GM19351 (cell line): ENCODE results near the gene C1GALT1.
A peak's percentile ranks its signal among the peaks of the same experiment; 100 is the strongest.
"Not testable (repeated sequence)": the region's sequence is repeated elsewhere in the genome, so short reads cannot be mapped to it uniquely, and the experiment has no call there.

Source experiments
- ATAC-seq: cut with Tn5 transposase; IDR thresholded peaks from one replicate; pipeline ENCODE4 v1.9.1; 2021; ENCODE audit warnings: mild to moderate bottlenecking, moderate library complexity; ENCODE audit not compliant: unreplicated experiment

The C1GALT1 gene

GRCh38 chr7:7166318-7166717, 16.0 kb upstream of the C1GALT1 start:
- no peak for ATAC-seq

- no peak for ATAC-seq
Observed at GRCh38 chr7:7169296-7169695, 13.0 kb upstream of the C1GALT1 start.

GRCh38 chr7:7173956-7174632, 8.2 kb upstream of the C1GALT1 start:
- no peak for ATAC-seq

DNA sequence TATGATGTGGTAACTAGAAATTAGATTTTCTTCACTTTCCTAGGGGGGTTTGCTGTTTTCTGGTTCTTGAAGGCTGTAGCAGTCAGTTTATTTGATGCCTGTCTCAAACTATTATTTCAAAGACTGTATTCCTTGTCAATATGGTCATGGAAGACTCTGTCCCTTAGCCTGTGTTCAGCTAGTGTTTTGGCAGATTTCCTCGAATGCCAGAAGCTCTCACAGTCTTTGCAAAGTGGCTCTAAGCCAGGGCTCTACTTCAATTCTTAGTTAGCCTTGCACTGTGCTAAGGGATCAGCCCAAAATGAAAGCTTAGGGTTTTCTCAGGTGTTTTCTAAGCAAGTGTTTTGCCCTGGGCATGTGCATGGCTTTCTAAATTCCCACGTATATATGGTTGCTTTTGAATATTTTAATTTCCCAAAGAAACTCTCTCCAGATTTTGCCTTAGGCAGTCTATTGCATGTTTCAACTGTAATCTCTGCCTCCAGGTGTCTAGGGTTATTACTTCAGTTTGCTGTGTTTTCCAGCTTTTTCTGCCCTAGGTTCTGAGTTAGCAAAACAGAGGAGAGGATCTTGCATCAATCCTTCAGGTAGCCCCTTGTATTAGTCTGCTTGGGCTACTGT, 7.2 kb upstream of the C1GALT1 start:
- no peak for ATAC-seq

- ATAC-seq, result no peak
Observed at GRCh38 chr7:7176406-7177043, 5.8 kb upstream of the C1GALT1 start.

DNA sequence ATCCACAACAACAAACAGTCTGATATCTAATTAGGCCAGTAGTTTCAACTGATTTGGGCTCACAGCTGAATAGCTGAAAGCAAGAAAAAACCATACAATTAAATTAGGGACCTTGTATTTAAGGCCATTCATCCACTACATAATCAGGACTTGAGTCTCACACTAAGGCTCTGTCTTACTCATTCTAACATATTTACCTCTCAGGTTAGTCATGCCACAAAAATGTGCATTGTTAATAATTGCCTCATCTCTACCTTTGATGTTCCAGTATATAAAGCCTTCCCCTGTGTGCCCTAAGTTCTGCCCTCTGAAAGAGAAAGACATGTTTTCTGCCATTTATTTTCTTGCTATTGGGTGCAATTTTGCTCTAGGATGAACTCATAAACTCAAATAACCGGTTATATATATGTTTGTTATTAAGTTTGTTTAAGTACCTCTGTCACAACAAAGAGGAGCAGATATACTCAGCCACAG, 5.3 kb upstream of the C1GALT1 start:
- ATAC-seq, result no peak

DNA sequence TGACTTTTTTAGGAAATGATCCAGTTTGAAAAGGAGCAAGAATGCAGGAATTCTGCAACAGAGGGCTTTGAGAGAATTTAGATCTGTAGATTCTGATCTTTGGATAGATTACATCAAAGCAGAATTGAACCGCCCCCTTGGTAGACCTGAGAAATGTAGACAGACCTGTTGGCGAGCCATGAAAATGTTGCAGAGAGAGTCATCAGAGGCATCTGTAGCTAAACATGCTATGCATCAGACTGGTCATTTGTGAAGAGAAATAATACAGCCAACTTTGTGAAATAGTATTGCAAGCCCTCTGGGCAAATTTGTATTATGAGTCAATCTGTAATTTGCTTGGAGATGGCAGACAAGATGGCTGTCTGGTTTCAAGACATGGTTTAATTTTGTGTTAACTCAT, 4.3 kb upstream of the C1GALT1 start:
- no peak for ATAC-seq

DNA sequence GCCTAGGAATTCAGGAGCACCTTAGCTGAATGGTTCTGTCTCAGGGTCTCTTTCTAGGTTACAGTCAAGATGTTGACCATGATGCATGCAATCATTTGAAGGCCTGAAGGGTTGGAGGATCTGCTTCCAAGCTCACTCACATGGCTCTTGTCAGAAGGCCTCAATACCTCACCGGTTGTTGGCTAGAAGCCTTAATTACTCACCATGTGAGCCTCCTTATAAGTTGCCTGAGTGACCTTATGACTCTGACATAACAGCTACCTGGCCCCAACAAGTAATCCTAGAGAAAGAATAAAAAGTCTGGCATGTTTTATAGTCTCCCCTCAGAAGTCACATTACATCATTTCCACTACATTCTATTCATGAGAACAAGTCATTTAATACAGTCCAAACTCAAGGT, 3.4 kb upstream of the C1GALT1 start:
- no peak for ATAC-seq

GRCh38 chr7:7180725-7181449, 1.5 kb upstream of the C1GALT1 start:
- ATAC-seq, result no peak

GRCh38 chr7:7181519-7182155, 707 bp upstream of the C1GALT1 start:
- peak; percentile 38 for ATAC-seq

DNA sequence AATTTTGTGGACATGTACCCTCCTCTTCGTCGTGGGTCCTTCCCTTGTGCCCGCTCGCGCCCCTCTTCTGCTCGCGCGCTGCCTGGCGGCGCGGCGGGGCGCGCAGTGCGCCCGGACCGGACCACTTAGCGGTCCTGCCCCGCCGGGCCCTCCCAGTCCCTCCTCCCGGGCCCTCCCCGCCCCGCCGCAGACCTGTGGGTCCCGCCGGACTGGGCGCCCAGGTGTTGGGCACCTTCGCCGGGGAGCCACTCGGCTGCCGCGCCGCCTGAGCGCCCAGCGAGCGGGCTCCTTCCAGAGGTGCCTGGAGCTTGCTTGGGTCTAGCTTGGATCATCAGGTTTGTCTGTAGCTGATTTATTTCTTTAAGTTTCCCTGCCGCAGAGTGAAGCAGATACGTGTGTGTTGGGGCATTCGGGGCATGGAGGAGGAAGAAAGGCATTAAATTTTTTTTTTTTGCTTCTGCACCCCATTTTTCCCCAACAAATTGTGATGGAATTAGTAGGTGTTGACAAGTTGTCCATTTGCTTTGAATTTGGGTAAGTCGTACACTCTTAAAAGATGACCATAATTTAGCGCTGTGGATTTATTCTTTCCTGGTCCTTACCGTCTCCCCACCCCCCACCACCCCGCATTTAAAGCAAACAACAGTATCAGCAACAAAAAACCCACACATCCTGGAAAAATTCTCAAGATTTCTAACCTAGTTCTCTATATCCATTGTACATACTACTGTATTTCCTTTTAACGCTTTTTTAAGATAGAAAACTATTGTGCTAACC, 905 bp downstream of the C1GALT1 start:
- peak; percentile 25 for ATAC-seq

DNA sequence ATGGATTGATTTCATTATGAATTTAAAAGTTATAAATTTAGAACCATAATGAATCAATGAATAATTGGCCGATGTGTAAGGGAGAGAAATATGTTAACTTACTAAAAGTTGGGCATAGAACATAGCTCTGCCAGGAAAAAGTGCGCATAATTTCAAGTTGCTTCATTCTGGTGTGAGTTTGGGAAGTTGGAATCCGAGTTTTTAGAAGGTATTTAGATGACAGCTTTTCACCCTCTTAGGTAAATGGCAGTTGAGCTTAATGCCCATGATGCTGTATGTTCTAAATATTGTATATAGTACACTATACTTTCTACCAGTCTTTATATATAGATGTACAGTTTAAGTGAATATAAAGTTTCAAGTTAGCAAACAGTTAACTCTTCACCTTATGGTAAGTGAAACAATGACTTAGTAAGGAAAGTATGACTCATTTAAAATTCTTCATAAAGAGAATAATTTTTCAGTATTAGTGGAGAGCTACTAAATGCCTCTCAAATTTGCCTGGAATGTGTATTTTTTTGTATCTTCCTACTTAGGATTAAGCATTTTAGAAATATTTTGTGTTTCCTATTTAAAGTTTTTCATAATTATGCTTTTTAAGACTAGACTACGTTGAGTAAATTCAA, 1.6 kb downstream of the C1GALT1 start:
- ATAC-seq, result no peak

GRCh38 chr7:7185371-7185989, 3.1 kb downstream of the C1GALT1 start:
- no peak for ATAC-seq

- no peak for ATAC-seq
Observed at GRCh38 chr7:7188091-7188490, 5.7 kb downstream of the C1GALT1 start.

DNA sequence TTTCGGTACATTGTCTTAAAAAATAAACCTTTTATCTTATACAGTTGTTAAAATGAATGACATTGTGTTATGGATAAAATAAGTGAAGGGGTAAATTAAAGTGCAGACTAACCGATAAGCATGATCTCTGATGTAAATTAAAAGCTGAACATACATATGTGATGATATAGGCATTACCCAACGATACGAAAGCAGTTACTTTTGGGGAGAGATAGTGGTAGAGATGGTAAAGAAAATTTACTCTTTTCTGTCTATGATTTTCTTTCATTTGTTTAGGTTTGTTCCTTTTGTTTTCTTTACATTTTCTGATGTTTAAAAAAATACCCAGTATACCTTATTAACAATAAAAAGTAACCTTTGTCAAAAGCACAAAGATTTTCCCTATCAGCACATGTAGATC, 6.4 kb downstream of the C1GALT1 start:
- ATAC-seq, result no peak

DNA sequence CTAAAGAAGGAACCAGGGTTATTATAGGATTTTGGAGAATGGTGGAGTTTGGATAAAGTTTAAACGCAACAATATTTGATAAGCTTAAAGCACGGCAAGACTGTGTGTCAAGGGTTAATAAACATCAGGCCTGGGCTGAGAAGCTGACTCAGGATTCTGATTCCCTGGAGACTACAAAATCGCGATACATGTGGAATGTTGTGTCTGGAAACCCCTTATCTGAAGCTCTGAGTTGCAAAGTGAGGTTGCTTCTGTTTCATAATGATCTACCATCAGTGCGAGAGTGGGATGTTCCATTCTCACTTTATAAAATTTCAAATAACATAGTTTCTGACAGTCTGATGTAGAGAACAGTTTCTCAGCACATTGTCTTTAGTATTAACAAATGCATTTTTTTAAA, 7.8 kb downstream of the C1GALT1 start:
- no peak for ATAC-seq

DNA sequence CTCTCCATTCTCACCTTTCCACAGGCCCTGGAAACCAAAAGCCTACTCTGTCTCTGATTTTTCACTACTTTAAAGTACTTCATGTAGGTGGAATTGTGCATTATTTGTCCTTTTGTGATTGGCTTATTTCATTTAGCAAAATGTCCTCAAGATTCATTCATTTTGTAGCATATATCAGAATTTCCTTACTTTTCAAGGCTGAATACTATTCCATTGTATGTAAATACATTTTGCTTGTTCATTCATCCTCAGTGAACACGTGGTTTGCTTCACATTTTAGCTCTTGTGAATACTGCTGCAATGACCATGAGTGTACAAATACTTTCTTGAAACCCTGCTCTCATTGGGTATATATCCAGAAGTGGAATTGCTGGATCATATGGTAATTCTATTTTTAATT, 8.8 kb downstream of the C1GALT1 start:
- ATAC-seq, result no peak

DNA sequence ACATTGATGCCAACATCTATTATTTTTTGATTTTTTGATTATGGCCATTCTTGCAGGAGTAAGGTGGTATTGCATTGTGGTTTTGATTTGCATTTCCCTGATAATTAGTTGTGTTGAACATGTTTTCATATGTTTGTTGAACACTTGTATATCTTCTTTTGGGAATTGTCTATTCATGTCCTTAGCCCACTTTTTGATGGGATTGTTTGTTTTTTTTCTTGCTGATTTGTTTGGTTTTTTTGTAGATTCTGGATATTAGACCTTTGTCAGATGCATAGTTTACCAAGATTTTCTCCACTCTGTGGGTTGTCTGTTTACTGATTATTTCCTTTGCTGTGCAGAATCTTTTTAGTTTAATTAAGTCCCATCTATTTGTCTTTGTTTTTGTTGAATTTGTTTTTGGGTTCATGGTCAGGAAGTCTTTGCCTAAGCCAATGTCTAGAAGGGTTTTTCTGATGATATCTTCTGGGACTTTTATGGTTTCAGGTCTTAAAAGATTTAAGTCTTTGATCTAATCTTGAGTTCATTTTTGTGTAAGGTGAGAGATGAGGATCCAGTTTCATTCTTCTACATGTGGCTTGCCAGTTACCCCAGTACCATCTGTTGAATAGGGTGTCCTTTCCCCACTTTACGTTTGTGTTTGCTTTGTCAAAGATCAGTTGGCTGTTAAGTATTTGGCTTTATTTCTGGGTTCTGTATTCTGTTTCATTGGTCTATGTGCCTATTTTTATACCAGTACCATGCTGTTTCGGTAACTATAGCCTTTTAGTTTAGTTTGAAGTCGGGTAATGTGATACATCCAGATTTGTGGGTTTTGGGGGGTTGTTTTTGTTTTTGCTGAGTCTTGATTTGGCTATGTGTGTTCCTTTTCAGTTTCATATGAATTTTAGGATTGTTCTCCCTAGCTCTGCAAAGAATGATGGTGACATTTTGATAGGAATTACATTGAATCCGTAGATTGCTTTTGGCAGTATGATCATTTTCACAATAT, 10.7 kb downstream of the C1GALT1 start:
- not testable (repeated sequence) for ATAC-seq
